Breast epithelium (tissue), 4 donors: ENCODE results near the gene MAEL. TPM values are rescaled to one million over a fixed set of nuclear protein-coding genes. Genes with fewer than 3 reads are reported as not detected.

Experiments used
- DNase-seq, 2 donors: peaks; one replicate each; pipeline ENCODE4 v3.0.0-alpha.2; 2019; ENCODE audit warnings: low spot score in 2 of 2
- H3K27ac ChIP-seq, 2 donors: fragments of 200-600 bp; sonication (generic) in 1 of 2; one replicate each; pipeline ENCODE4 v1.5.1; 2016 to 2019; ENCODE audit warnings: mild to moderate bottlenecking in 1 of 2
- H3K27me3 ChIP-seq, 2 donors: fragments of 200-600 bp; sonication (generic) in 1 of 2; one replicate each; pipeline versions ENCODE4 v1.5.1 to v1.6.0; 2017 to 2019; ENCODE audit warnings: control low read depth in 1 of 2, mild to moderate bottlenecking in 1 of 2
- H3K36me3 ChIP-seq: fragments of 200-600 bp; one replicate; pipeline ENCODE4 v1.5.1; 2019
- H3K4me1 ChIP-seq, 2 donors: fragments of 200-600 bp; sonication (generic); one replicate each; pipeline ENCODE4 v1.5.1; 2016 to 2019; ENCODE audit warnings: control low read depth in 1 of 2
- H3K4me3 ChIP-seq, 3 donors: fragments of 200-600 bp; sonication (generic); 1 replicate in 2 of 3; 2 replicates in 1 of 3; pipeline ENCODE4 v1.5.1; 2016 to 2019; ENCODE audit warnings: mild to moderate bottlenecking in 3 of 3, moderate library complexity in 2 of 3
- H3K9me3 ChIP-seq, 2 donors: fragments of 200-600 bp; sonication (generic) in 1 of 2; one replicate each; pipeline ENCODE4 v1.5.1; 2016 to 2019; ENCODE audit warnings: control low read depth in 1 of 2
- CTCF ChIP-seq, 3 donors: fragments of 450-650 bp; IDR thresholded peaks; one replicate each; pipeline ENCODE4 v1.5.1; 2016 to 2017; ENCODE audit warnings: antibody characterized with exemption in 3 of 3, mild to moderate bottlenecking in 3 of 3, moderate library complexity in 3 of 3
- POLR2A ChIP-seq: fragments of 450-650 bp; IDR thresholded peaks from one replicate; pipeline ENCODE4 v1.6.1; 2016; ENCODE audit warnings: antibody characterized with exemption, mild to moderate bottlenecking, moderate library complexity
- POLR2AphosphoS5 ChIP-seq, 3 donors: sonication (generic); formaldehyde crosslinking; IDR thresholded peaks; one replicate each; pipeline ENCODE4 v1.6.1; 2017; ENCODE audit warnings: antibody characterized with exemption in 3 of 3
- intact Hi-C: fragments of 100-400 bp; cut with DNase I; formaldehyde crosslinking; loops from one replicate; pipeline ENCODE4 v1.15.1; 2023; ENCODE audit warnings: low total_unique reads
- total RNA-seq, 3 donors: library from RNA; depleted of rRNA; stranded (reverse); fragments of >200 nt; gene quantifications; one replicate each; pipeline ENCODE4 v1.1.0, GENCODE V29; 2016

The MAEL gene
- total RNA-seq, 3 donors from 2014 or later: 0.15 TPM; not detected in 2

GRCh38 chr1:167043752-167044488, 54.8 kb downstream of the MAEL start:
- DNase-seq: peak; percentile 73
- H3K4me3 ChIP-seq: peak overlapping the region; percentile 14 to 60 (median 53)
- H3K27me3 ChIP-seq: no peaks in the 10 kb centered on the region
- no peaks in the 10 kb centered on the region for H3K36me3 ChIP-seq
- peak overlapping the region; percentile 0 to 71 for H3K27ac ChIP-seq
- no peaks in the 10 kb centered on the region for H3K4me1 ChIP-seq
- intact Hi-C loops: no loop called here
- TF ChIP-seq POLR2AphosphoS5 (IDR thresholded peaks at IDR 0.05) (no peak), POLR2A (no peak), CTCF (IDR thresholded peaks at IDR 0.05) (no peak)
- H3K9me3 ChIP-seq: no peaks in the 10 kb centered on the region

GRCh38 chr1:167051907-167052306, 62.8 kb downstream of the MAEL start:
- Histone ChIP-seq H3K4me3 (no peak overlapping the region), H3K36me3 (no peaks in the 10 kb centered on the region), H3K4me1 (no peaks in the 10 kb centered on the region), H3K27me3 (no peaks in the 10 kb centered on the region), H3K27ac (no peak overlapping the region), H3K9me3 (no peaks in the 10 kb centered on the region)
- DNase-seq: no peak
- intact Hi-C loops: no loop called here
- TF ChIP-seq POLR2A (no peak), CTCF (IDR thresholded peaks at IDR 0.05) (no peak), POLR2AphosphoS5 (IDR thresholded peaks at IDR 0.05) (no peak)

- Histone ChIP-seq H3K4me3 (no peak overlapping the region), H3K27me3 (no peaks in the 10 kb centered on the region), H3K27ac (no peak overlapping the region), H3K9me3 (no peaks in the 10 kb centered on the region), H3K36me3 (no peaks in the 10 kb centered on the region), H3K4me1 (no peaks in the 10 kb centered on the region)
- intact Hi-C loops: no loop called here
- peak in 1 of 3 donors; percentile 25 for TF ChIP-seq CTCF (IDR thresholded peaks at IDR 0.05)
- TF ChIP-seq POLR2A: no peak
- DNase-seq: no peak
Measured at GRCh38 chr1:167052389-167052788, 63.3 kb downstream of the MAEL start.

GRCh38 chr1:167054531-167054930, 65.5 kb downstream of the MAEL start:
- Histone ChIP-seq H3K27ac (no peak overlapping the region), H3K36me3 (no peaks in the 10 kb centered on the region), H3K4me1 (no peaks in the 10 kb centered on the region), H3K27me3 (peaks cover 0 to under 1% of the 10 kb centered on the region in 2 donors), H3K9me3 (no peaks in the 10 kb centered on the region), H3K4me3 (no peak overlapping the region)
- intact Hi-C loops: no loop called here
- TF ChIP-seq POLR2A (no peak), CTCF (IDR thresholded peaks at IDR 0.05) (no peak), POLR2AphosphoS5 (IDR thresholded peaks at IDR 0.05) (no peak)
- DNase-seq: no peak

- Histone ChIP-seq H3K4me1 (no peaks in the 10 kb centered on the region), H3K27ac (no peak overlapping the region), H3K4me3 (no peak overlapping the region), H3K36me3 (no peaks in the 10 kb centered on the region), H3K9me3 (no peaks in the 10 kb centered on the region), H3K27me3 (peaks cover 0 to 6% of the 10 kb centered on the region in 2 donors)
- intact Hi-C loops: no loop called here
- no peak for DNase-seq
- TF ChIP-seq POLR2AphosphoS5 (IDR thresholded peaks at IDR 0.05) (no peak), POLR2A (no peak), CTCF (IDR thresholded peaks at IDR 0.05) (no peak)
Measured at GRCh38 chr1:167054946-167055630, 66.0 kb downstream of the MAEL start.
